ENCODE results near the gene KRT40. TPM values are rescaled to one million over a fixed set of nuclear protein-coding genes. Genes with fewer than 3 reads are reported as not detected.

The KRT40 gene
- total and polyA plus RNA-seq, 2 of the 4 experiments (the other 2 are of a cell fraction) = not detected

- Histone ChIP-seq H3K9me1 (ENCODE audit: insufficient read depth, low read length) (no peaks in the 10 kb centered on the region), H3K27ac (ENCODE audit: insufficient read depth, low read length) (no peak overlapping the region), H4K20me1 (ENCODE audit: insufficient read depth, low read length) (no peaks in the 10 kb centered on the region), H2AFZ (replicated peaks; ENCODE audit: low read length, poor library complexity) (no peak overlapping the region), H3K4ac (ENCODE audit: low read depth, low read length) (no peak overlapping the region), H4K8ac (ENCODE audit: low read depth in 2 of 2, low read length in 2 of 2) (no peak overlapping the region), H3K36me3 (ENCODE audit: control insufficient read depth, insufficient read depth, low read length) (no peaks in the 10 kb centered on the region), H3K27me3 (ENCODE audit: control insufficient read depth, insufficient read depth, low read length) (no peaks in the 10 kb centered on the region), H2AK9ac (replicated peaks; ENCODE audit: low read depth, low read length, poor library complexity) (no peak overlapping the region), H3K56ac (ENCODE audit: extremely low read depth, insufficient read depth, low read length) (no peak overlapping the region), H2BK120ac (ENCODE audit: low read depth, low read length) (no peak overlapping the region), H3K18ac (ENCODE audit: low read depth, low read length) (no peak overlapping the region), H2AK5ac (ENCODE audit: low read depth, low read length) (no peak overlapping the region), H3K14ac (replicated peaks; ENCODE audit: low read depth, low read length) (no peak overlapping the region), H4K91ac (ENCODE audit: insufficient read depth, low read depth, low read length) (no peak overlapping the region), H2BK20ac (ENCODE audit: low read depth, low read length) (no peak overlapping the region), H3K23ac (ENCODE audit: low read depth, low read length) (no peak overlapping the region), H2BK5ac (ENCODE audit: low read depth, low read length, poor library complexity, severe bottlenecking) (no peak overlapping the region), H4K5ac (ENCODE audit: low read depth, low read length) (no peak overlapping the region), H3K79me1 (ENCODE audit: low read depth in 1 of 2, low read length in 2 of 2) (no peaks in the 10 kb centered on the region), H3K9me3 (ENCODE audit: control insufficient read depth, insufficient read depth, low read length) (no peaks in the 10 kb centered on the region), H3K4me3 (ENCODE audit: insufficient read depth, low read depth, low read length) (no peak overlapping the region), H2BK15ac (ENCODE audit: low read depth, low read length) (no peak overlapping the region; the same call in 2 of the 3 replicates), H3K9ac (ENCODE audit: low read depth, low read length) (no peak overlapping the region), H3K4me1 (ENCODE audit: control insufficient read depth, insufficient read depth, low read length) (no peaks in the 10 kb centered on the region), H3K4me2 (ENCODE audit: low read depth, low read length) (no peak overlapping the region)
- DNase-seq = no peak
- CTCF ChIA-PET = no interaction called here
- TF ChIP-seq MAZ (IDR thresholded peaks at IDR 0.05; ENCODE audit: borderline replicate concordance, low read depth, low read length) = no peak
- TF ChIP-seq, protein P1, sequence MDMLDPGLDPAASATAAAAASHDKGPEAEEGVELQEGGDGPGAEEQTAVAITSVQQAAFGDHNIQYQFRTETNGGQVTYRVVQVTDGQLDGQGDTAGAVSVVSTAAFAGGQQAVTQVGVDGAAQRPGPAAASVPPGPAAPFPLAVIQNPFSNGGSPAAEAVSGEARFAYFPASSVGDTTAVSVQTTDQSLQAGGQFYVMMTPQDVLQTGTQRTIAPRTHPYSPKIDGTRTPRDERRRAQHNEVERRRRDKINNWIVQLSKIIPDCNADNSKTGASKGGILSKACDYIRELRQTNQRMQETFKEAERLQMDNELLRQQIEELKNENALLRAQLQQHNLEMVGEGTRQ (IDR thresholded peaks at IDR 0.05; ENCODE audit: low read depth, low read length) = no peak
- TF ChIP-seq MAFK (IDR thresholded peaks at IDR 0.05; ENCODE audit: low read depth, low read length) = peak; percentile 68
- TF ChIP-seq MXI1 (IDR thresholded peaks at IDR 0.05; ENCODE audit: borderline replicate concordance, low read depth, low read length) = no peak
- no peak for TF ChIP-seq RCOR1 (IDR thresholded peaks at IDR 0.05; ENCODE audit: insufficient replicate concordance, low read length)
- no peak for TF ChIP-seq NFE2L2 (IDR thresholded peaks at IDR 0.05; ENCODE audit: low read depth, low read length)
- TF ChIP-seq CHD1 (IDR thresholded peaks at IDR 0.05; ENCODE audit: low read depth, low read length) = no peak
- no peak for TF ChIP-seq FOS (IDR thresholded peaks at IDR 0.05; ENCODE audit: low read depth, low read length)
- POLR2A ChIA-PET (ENCODE audit: unreplicated experiment) = no interaction called here
- no TSS peak for BruUV-seq (replicated peaks)
- ATAC-seq (ENCODE audit: low read depth) = no peak
- WGBS, 2 experiments (ENCODE audit: extremely low coverage in 2 of 2, insufficient read length in 1 of 2) = no CpG with 5 or more reads among the region's 4 CpGs
- intact Hi-C loops (cut with micrococcal nuclease) (no loop called here), in situ Hi-C loops (cut with MboI; ENCODE audit: low sequenced_read_pairs) (no loop called here), dilution Hi-C loops (cut with HindIII; ENCODE audit: low sequenced_read_pairs, unreplicated experiment) (no loop called here)
These were observed 19.8 kb upstream of the KRT40 start for GRCh38 chr17:41003926-41004325.

All from IMR-90 (cell line).